T-helper 1 cell treated with Interleukin-12 subunit alpha and Interleukin-12 subunit beta and Interleukin-4 antibody, amounts not matched to agents 30 μg/mL and 1 μg/mL, for 36 hours (primary cell): ENCODE data around the gene PLEKHO2.
"Not testable (repeated sequence)": the region's sequence is repeated elsewhere in the genome, so short reads cannot be mapped to it uniquely, and the experiment has no call there.

Experiments used
- H3K27ac Mint-ChIP-seq: one replicate; pipeline ENCODE4 v1.8.0; 2021; ENCODE audit warnings: mild to moderate bottlenecking, mixed read lengths
- H3K27me3 Mint-ChIP-seq: one replicate; pipeline ENCODE4 v1.8.0; 2021; ENCODE audit warnings: low read depth, mixed read lengths
- H3K36me3 Mint-ChIP-seq: one replicate; pipeline ENCODE4 v1.8.0; 2021; ENCODE audit warnings: low read depth, mixed read lengths
- H3K4me1 Mint-ChIP-seq: one replicate; pipeline ENCODE4 v1.8.0; 2021; ENCODE audit warnings: low read depth, mixed read lengths
- H3K4me3 Mint-ChIP-seq: one replicate; pipeline ENCODE4 v1.8.0; 2021; ENCODE audit warnings: mild to moderate bottlenecking, moderate library complexity, mixed read lengths
- H3K9me3 Mint-ChIP-seq: one replicate; pipeline ENCODE4 v1.8.0; 2021; ENCODE audit warnings: mixed read lengths

Gene PLEKHO2

GRCh38 chr15:64810497-64811326, 31.0 kb upstream of the PLEKHO2 start:
- no peaks in the 10 kb centered on the region for H3K4me1 Mint-ChIP-seq
- no peak overlapping the region for H3K4me3 Mint-ChIP-seq
- H3K36me3 Mint-ChIP-seq = peaks cover 2% of the 10 kb centered on the region
- H3K9me3 Mint-ChIP-seq = no peaks in the 10 kb centered on the region
- peaks cover 5% of the 10 kb centered on the region for H3K27me3 Mint-ChIP-seq
- H3K27ac Mint-ChIP-seq = no peak overlapping the region

- peaks cover 5% of the 10 kb centered on the region for H3K36me3 Mint-ChIP-seq
- H3K4me1 Mint-ChIP-seq = no peaks in the 10 kb centered on the region
- H3K27ac Mint-ChIP-seq = no peak overlapping the region
Observed at GRCh38 chr15:64813075-64813474, 28.6 kb upstream of the PLEKHO2 start.

GRCh38 chr15:64814283-64814682, 27.4 kb upstream of the PLEKHO2 start:
- H3K4me3 Mint-ChIP-seq, H3K27me3 Mint-ChIP-seq, H3K9me3 Mint-ChIP-seq, H3K36me3 Mint-ChIP-seq, H3K4me1 Mint-ChIP-seq, H3K27ac Mint-ChIP-seq: not testable (repeated sequence)

More at GRCh38 chr15:64813075-64813474, 28.6 kb upstream of the PLEKHO2 start:
- H3K27me3 Mint-ChIP-seq = peaks cover 3% of the 10 kb centered on the region
- no peaks in the 10 kb centered on the region for H3K9me3 Mint-ChIP-seq
- no peak overlapping the region for H3K4me3 Mint-ChIP-seq

GRCh38 chr15:64814965-64815364, 26.8 kb upstream of the PLEKHO2 start:
- not testable (repeated sequence) for H3K27ac Mint-ChIP-seq, H3K9me3 Mint-ChIP-seq, H3K27me3 Mint-ChIP-seq, H3K4me3 Mint-ChIP-seq, H3K36me3 Mint-ChIP-seq, H3K4me1 Mint-ChIP-seq

GRCh38 chr15:64816452-64816851, 25.3 kb upstream of the PLEKHO2 start:
- peaks cover 10% of the 10 kb centered on the region for H3K36me3 Mint-ChIP-seq
- no peak overlapping the region for H3K4me3 Mint-ChIP-seq
- no peaks in the 10 kb centered on the region for H3K27me3 Mint-ChIP-seq
- H3K27ac Mint-ChIP-seq = no peak overlapping the region
- no peaks in the 10 kb centered on the region for H3K9me3 Mint-ChIP-seq
- no peaks in the 10 kb centered on the region for H3K4me1 Mint-ChIP-seq

- Mint-ChIP-seq H3K27ac (peak overlapping the region; percentile 90), H3K4me3 (peak overlapping the region; percentile 92), H3K9me3 (no peaks in the 10 kb centered on the region), H3K4me1 (peaks cover 31% of the 10 kb centered on the region), H3K36me3 (peaks cover 9% of the 10 kb centered on the region), H3K27me3 (no peaks in the 10 kb centered on the region)
Observed at GRCh38 chr15:64824929-64825430, 16.7 kb upstream of the PLEKHO2 start.

- peaks cover 33% of the 10 kb centered on the region for H3K4me1 Mint-ChIP-seq
- no peaks in the 10 kb centered on the region for H3K27me3 Mint-ChIP-seq
- peak within 1 kb of the TSS; percentile 92 for H3K4me3 Mint-ChIP-seq
- H3K27ac Mint-ChIP-seq = peak within 1 kb of the TSS; percentile 90
- H3K9me3 Mint-ChIP-seq = no peaks in the 10 kb centered on the region
- H3K36me3 Mint-ChIP-seq = peaks cover 8% of the 10 kb centered on the region
Observed at GRCh38 chr15:64825431-64826294, 16.1 kb upstream of the PLEKHO2 start, which contains the start of gene PIF1. Gene PIF1 (minus strand): TSS chr15:64825647. CDS start chr15:64824335, 1,312 bp downstream.

- Mint-ChIP-seq H3K4me1 (peaks cover 22% of the 10 kb centered on the region), H3K27ac (no peak overlapping the region), H3K9me3 (no peaks in the 10 kb centered on the region), H3K27me3 (no peaks in the 10 kb centered on the region), H3K36me3 (no peaks in the 10 kb centered on the region), H3K4me3 (no peak overlapping the region)
Observed at GRCh38 chr15:64828985-64829384, 12.7 kb upstream of the PLEKHO2 start.

GRCh38 chr15:64833690-64834089, 8.0 kb upstream of the PLEKHO2 start:
- Mint-ChIP-seq H3K27ac (no peak overlapping the region), H3K9me3 (no peaks in the 10 kb centered on the region), H3K27me3 (no peaks in the 10 kb centered on the region), H3K4me1 (peaks cover 32% of the 10 kb centered on the region), H3K36me3 (no peaks in the 10 kb centered on the region), H3K4me3 (no peak overlapping the region)

- Mint-ChIP-seq H3K9me3 (no peaks in the 10 kb centered on the region), H3K4me1 (peaks cover 39% of the 10 kb centered on the region), H3K4me3 (no peak overlapping the region), H3K27ac (peak overlapping the region; percentile 39), H3K27me3 (no peaks in the 10 kb centered on the region), H3K36me3 (no peaks in the 10 kb centered on the region)
Observed at GRCh38 chr15:64836023-64836536, 5.6 kb upstream of the PLEKHO2 start.

- Mint-ChIP-seq H3K27ac (peak overlapping the region; percentile 78), H3K27me3 (no peaks in the 10 kb centered on the region), H3K4me3 (peak overlapping the region; percentile 39), H3K9me3 (no peaks in the 10 kb centered on the region), H3K4me1 (peaks cover 41% of the 10 kb centered on the region), H3K36me3 (no peaks in the 10 kb centered on the region)
Observed at GRCh38 chr15:64837502-64837901, 4.2 kb upstream of the PLEKHO2 start.

GRCh38 chr15:64841060-64841343, 713 bp upstream of the PLEKHO2 start:
- Mint-ChIP-seq H3K9me3 (no peaks in the 10 kb centered on the region), H3K36me3 (peaks cover 4% of the 10 kb centered on the region), H3K4me1 (peaks cover 66% of the 10 kb centered on the region), H3K27ac (peak overlapping the region; percentile 79), H3K27me3 (no peaks in the 10 kb centered on the region), H3K4me3 (peak overlapping the region; percentile 96)

- Mint-ChIP-seq H3K36me3 (peaks cover 5% of the 10 kb centered on the region), H3K9me3 (no peaks in the 10 kb centered on the region), H3K27me3 (no peaks in the 10 kb centered on the region), H3K4me1 (peaks cover 63% of the 10 kb centered on the region), H3K4me3 (peak overlapping the region; percentile 96), H3K27ac (peak overlapping the region; percentile 85)
Observed at GRCh38 chr15:64842096-64842939, 603 bp downstream of the PLEKHO2 start.

- H3K4me3 Mint-ChIP-seq = peak overlapping the region; percentile 96
- H3K9me3 Mint-ChIP-seq = no peaks in the 10 kb centered on the region
- H3K27ac Mint-ChIP-seq = peak overlapping the region; percentile 85
- H3K36me3 Mint-ChIP-seq = peaks cover 9% of the 10 kb centered on the region
- no peaks in the 10 kb centered on the region for H3K27me3 Mint-ChIP-seq
- H3K4me1 Mint-ChIP-seq = peaks cover 62% of the 10 kb centered on the region
Observed at GRCh38 chr15:64842986-64843561, 1.4 kb downstream of the PLEKHO2 start.
